HG03460 (cell line): ENCODE measurements around the gene OLFML3.

Experiments used
- ATAC-seq: cut with Tn5 transposase; IDR thresholded peaks from one replicate; pipeline ENCODE4 v1.9.1; 2021; ENCODE audit not compliant: unreplicated experiment

OLFML3 gene

DNA sequence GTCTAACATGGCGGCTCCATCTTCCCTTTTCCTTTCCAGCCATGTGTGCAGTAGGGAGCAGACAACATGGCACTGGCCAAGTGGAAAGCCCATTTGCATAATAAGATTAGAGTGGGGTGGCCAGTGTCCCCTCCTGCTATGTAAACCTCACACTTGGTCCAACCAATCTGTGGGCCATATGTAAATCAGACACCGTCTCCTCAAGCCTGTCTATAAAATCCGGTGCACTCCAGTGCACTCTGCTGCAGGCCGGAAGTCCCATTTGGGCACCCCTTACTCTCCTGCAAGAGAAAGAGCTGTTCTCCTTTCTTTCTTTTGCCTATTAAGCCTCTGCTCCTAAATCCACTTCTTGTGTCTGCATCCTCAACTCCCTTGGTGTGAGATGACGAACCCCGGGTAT is 44.1 kb downstream of the OLFML3 start:
- ATAC-seq, result no peak

DNA sequence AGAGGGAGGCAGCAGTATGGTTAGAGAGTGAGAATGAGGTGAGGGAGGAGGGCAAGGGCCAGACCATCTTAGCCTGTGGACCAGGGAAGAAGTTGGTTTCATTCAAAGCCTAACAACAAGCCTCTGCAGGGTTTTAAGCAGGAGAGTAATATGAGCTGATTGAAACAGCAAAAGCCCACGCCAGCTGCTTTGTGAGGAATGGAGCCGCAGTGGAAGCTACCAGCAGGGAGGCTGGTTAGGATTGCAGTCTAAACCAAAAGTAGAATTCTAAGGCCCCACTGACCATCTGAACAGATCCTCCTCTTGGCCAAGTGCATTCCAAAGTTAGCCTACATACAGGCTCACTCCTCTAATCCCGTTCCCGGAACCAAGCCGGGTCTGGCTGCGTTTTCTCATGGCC is 44.8 kb downstream of the OLFML3 start:
- no peak for ATAC-seq

DNA sequence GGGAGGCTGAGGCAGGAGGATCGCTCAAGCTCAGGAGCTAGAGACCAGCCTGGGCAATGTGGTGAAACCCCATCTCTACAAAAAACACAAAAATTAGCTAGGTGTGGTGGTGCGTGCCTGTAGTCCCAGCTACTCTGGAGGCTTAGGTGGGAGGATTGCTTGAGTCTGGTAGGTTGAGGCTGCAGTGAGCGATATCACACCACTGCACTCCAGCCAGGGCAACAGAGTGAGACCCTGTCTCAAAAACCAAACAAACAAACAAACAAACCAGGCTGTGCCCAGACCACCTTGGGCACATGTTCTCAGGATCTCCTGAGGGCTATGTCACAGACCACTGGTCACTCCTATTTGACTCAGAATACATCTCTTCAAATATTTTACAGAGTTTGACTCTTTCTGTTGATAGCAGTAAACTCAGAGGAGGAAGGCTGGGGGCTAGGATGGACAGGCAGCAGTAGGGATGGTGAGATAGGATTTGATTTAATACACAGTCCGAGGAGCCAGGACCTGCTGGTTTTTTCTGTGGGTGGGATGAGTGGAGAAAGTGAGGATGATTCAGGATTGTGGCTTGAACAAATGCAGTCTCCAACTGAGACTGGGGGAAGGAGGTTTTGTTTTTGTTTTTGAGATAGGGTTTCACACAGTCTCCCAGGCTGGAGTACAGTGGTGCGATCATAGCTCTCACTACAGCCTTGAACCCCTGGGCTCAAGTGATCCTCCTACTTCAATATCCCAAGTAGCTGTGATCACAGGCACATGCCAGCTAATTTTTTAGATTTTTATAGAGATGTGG is 46.5 kb downstream of the OLFML3 start:
- no peak for ATAC-seq

DNA sequence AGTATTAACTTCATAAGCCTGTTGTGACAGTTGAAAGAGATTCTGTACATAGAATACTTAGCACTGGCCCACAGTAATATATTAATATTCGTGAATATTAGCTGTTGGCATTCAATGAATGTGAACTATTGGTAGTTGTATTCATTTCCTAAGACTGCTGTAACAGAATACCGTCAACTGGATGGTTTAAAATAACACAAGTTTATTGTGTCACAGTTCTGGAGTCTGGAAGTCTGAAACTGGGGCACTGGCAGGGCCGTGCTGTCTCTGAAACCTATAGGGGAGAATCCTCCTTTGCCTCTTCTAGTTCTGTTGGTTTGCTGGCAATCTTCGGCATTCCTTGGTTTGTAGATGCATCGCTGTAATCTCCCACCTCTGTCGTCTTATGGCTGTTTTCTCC is 47.5 kb downstream of the OLFML3 start:
- ATAC-seq, result no peak
